Activated gamma-delta T cell treated with anti-CD3 and anti-CD28 coated beads, Interleukin-2, amount 50 U/mL, for 16 hours (primary cell): Measurements from ENCODE around the gene GPR176.

Experiments used
- DNase-seq: peaks from one replicate; pipeline ENCODE4 v3.0.0-alpha.2; 2020; ENCODE audit warnings: low read depth

GPR176 gene, protein sequence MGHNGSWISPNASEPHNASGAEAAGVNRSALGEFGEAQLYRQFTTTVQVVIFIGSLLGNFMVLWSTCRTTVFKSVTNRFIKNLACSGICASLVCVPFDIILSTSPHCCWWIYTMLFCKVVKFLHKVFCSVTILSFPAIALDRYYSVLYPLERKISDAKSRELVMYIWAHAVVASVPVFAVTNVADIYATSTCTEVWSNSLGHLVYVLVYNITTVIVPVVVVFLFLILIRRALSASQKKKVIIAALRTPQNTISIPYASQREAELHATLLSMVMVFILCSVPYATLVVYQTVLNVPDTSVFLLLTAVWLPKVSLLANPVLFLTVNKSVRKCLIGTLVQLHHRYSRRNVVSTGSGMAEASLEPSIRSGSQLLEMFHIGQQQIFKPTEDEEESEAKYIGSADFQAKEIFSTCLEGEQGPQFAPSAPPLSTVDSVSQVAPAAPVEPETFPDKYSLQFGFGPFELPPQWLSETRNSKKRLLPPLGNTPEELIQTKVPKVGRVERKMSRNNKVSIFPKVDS

DNA sequence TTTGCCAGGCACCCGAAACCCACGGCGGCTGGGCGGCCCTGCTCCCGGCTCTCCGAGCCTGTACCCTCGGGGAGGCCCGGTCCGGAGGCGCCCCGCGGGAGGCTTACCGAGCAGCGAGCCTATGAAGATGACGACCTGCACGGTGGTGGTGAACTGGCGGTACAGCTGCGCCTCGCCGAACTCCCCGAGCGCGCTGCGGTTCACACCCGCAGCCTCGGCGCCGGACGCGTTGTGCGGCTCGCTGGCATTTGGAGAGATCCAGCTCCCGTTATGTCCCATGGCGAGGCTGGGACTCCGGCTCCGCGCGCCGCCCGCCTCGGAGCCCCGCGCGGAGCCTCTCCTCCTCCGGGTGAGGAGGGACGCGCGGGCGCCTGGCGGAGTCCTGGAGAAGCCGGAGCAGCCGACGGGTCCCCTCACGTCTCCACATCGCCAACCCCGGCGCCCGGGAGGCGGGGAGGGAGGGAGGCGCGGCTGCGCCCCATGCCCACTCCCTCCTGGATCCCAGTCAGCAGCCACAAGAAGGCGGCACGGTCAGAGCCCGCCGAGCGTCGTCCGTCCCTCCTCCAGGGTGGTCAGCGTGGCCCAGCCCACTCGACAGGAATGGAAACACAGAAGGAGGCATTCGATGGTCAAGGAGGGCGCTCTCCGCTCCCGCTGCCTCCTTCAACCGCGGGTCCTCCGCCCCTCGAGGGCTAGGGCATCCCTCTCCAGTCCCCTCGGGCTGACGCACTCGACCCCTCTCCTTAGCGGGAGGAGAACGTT, at the start of gene GPR176:
Gene GPR176, minus strand, starts transcription at position 519 of the 762 bp plus-strand sequence. Its CDS starts 240 bp downstream, at position 279.
- no peak for DNase-seq

DNA sequence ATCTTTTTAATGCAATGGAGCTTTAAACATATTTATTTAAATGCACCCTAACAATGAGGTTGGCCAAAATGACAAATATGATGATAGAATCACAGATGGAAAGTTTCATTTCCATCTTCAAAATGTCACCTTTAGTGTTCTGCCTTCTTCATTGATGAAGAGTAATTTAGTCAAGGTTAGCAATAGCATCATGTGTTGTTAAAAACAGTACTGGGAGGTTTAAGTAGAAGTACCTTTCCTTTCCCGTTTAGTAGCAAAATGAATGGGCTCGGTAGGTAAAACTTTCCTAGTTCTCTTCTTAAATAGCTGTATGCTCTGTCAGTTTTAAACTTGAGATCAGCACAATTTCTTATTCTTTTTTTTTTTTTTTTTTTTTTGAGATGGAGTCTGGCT, 48.9 kb upstream of the GPR176 start:
- DNase-seq: no peak

DNA sequence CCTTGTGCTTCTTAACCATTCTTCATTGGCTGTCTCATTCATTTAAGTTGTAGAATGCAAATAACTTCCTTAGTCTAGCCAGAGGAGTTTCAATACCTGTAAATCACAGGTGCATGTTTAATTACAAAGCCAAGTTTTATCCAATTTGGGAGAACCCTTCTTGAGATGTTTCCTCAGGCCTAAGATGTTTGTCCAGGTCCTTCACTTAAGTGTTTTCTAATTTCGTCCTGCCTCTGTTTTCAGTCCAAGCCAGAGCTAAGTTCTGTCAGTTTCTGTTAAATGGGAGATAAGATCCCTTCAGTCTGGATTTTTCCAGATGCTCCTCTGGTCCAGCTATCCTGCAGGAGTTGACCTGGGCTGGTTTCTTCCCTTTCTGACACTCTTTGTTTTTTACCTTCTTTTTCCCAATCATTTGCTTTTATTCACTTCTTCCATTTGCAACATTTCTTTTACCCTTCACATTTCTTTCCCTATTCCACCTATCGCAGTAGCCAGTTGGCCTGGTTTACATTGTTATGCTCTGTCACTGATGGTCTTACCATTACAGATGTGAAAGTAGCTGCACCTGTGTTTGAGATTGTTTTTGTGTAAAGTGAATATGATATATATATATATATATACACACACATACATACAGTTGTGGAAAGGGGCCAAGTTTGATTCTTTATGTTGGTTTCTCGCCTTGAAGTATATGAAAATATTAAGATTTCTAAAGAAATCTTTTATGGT, 48.4 kb upstream of the GPR176 start:
- no peak for DNase-seq

DNA sequence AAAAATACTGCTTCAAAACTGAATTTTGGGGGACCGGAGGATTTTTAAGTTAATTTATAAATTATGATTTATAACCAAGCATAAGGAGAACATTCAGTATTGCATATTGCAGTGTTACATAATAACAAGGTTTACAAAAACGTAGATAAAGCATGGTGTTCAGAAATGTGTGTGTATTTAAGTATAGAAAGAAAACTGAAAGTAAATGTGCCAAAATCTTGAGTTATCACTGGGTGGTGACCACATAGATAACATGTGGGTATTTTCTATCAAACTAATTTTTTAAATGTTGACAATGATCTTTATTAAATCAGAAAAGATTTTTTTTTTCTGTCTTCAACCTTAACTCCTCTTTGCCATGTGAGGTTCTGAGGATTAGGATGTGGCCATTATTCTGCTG, 46.5 kb upstream of the GPR176 start:
- DNase-seq: no peak

DNA sequence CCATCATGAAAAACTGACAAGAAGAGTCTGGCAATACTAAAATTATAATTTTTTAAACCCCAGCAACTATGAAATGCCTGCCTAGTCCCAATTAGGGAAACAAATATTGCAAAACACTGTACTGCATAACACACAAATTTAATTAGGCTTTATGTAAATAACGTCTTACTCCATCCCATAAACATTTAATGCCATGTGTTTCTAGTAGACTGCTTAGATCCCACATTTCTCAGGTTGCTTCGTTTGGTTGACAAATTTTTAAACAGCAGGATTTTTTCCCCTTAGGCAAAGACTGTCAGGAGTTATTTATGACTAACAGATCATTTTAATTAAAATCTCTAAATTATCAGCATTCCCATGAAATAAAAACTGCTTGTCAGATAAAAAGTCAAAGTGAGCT, 43.7 kb upstream of the GPR176 start:
- no peak for DNase-seq

DNA sequence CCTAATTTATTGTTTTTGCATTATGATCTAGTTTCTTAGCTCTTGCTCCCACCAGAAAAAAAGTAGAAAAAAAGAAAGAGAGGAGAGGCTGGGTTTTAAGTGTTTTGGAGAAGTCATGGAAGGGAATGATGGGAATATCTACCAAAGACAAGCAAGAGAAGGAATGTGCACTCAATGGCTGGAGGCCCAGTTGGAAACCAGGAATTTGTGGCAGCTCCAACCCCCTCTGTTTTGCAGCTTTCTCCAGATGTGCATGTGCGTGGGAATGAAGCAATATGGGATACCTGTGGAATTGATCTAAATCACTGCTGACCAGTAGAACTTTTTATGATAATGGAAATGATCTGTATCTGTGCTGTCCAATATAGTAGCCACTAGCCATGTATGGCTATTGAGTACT, 41.0 kb upstream of the GPR176 start:
- no peak for DNase-seq

DNA sequence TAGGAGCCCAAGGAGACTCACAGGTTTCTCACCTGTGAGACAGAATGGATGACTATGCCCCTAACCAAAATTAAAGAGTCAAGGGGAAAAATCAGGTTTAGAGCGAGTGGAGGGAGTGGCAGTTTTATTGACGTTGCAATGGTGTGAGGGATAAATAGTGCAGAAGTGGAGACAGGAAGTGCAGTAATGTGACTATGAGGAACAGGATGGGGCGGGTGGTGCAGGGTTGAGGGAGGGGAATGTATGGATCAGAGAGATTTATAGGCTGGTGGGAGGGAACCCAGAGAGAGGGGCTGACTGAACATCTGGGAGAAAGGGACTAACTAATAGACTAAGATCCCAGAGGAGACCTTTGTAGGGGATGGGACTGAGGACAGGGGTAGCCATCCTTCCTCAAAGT, 40.3 kb upstream of the GPR176 start:
- DNase-seq: no peak

DNA sequence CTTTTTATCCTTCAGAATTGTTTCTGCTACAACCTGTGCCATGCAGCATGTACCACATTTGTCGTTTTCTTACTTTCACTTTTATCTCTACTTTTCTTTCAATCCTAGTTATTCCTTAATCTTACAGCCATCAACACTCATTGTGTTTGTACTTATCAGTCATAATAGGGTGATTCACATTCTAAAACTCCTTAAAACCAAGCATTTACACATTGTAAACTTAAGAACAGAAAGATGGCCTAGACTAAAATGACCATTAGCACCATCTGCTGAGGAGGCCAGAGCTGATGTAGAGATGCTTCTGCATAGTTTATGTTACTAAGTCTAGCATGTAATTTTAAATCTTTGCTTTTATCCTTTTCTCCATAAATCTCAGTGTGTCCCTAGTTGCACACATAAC, 39.3 kb upstream of the GPR176 start:
- no peak for DNase-seq

DNA sequence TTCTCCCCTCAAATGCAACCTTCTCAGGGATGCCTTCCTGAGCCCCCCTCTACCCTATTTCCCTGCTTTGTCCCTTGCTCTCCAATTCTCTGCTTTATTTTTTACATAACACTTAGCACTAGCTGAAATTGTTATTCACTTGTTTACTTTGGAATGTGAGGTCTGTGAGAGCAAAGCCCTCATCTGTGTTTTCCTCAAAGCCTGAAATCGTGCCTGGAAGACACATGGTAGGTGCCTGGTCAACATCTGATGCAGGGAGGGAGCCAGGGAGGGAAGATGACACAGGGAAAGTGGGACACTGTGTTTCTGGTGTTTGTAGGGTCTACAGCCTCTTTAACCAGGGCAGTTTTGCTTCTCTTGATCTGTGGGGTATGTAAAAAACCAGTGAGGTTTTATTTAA, 37.4 kb upstream of the GPR176 start:
- no peak for DNase-seq

DNA sequence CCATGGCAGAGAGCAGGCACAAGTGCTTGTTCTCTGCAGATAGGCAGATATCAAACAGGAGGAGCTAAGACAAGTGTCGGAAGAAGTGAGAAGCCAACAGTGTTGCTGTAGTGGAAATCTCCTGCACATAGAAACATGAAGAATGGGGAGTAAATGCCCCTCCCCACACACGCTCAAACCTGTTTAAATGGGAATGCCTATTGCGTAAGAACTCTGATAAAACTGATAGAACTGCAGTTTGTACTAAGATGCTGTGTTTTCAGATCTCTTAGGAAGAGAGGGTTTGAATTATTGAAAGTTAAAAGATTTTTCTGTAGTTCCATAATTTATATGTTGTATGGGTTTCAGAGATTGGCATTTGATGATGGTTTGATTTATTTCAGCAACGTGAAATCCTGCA, 33.5 kb upstream of the GPR176 start:
- DNase-seq: no peak

DNA sequence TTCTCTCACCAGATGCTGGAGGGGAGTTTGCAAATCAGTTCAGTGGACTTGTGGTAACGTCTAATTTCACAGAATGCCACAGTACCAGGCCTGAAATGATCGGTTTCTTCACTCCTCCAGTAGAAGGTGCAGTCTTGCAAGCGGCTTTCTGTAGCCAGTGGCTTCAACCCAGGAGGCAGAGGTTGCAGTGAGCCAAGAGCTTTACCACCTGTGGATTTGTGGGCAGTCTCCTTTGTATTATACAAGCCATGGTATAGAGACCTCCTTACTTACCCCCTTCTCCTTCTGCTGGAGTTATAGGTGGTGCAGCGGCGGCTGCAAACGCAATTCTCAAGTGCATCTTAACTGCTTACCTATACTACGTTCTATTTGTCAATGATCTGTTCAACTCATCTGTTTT, 31.5 kb upstream of the GPR176 start:
- DNase-seq: no peak

DNA sequence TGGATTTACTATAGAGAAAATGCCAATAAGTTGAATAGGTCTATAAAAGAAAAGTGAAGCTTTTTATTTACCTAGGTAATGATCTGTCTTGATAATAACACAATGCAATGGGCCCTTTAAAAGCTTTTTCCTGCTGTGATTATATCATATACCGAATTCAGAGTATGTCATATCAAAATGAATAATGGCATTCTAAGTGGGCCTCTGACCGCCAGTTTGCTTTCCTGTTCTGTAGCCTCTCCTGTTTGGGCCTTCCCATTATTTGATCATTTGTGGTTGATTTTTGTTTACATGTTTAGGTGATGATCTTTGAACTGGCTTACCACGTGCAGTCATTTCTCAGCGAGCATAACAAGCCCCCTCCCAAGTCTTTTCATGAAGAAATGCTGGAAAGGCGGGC, 28.8 kb upstream of the GPR176 start:
- no peak for DNase-seq

DNA sequence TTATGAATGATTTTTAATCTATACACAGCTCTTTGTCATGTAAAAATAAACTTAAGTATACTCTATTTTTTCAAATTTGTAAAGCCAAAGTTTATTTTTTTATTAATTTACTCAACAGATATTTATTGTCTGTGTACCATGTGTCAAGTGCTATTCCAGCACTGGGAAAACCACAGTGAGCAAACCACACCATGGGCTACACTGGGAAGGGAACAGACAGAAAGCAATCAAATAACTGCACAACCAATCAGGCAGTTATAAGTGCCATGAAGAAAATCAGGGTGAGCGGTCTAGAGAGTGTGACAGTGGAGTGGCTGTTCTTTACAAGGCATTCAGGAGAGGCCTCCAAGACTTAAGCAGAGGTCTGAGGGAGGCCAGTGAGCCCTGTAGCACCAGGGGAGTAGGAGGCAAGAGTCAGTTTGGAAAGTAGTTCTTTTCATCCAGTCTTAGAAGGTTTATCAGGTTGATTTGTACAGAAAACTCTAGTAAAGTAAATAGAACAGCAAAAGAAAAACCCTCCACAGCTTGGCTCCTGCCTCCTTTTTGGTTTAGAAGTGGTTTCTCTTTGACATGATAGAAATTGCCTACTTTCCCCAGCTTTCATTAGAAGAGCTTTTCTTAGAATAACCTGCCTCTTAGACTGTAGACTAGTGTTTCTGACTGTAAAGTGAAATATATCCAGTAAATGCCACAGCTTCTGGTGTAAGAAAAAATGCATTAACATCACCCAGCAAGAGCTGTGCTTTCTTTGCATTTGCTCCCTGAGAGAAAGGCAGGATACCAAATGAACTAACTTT, 27.5 kb upstream of the GPR176 start:
- DNase-seq: no peak

DNA sequence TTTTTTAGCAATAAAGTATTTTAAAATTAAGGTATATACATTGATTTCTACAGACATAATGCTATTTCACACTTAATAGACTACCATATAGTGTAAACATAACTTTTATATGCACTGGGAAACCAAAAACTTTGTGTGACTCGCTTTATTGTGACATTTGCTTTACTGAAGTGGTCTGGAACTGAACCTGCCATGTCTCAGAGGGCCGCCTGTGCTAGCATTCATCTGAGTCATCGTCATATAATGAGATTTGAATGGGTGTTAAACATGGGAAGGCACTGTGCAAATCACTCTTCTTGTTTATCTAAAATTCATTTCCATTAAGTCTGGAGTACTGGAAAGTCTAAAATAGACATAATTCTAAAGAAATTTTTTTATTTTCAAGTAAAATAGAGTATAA, 26.8 kb upstream of the GPR176 start:
- no peak for DNase-seq

DNA sequence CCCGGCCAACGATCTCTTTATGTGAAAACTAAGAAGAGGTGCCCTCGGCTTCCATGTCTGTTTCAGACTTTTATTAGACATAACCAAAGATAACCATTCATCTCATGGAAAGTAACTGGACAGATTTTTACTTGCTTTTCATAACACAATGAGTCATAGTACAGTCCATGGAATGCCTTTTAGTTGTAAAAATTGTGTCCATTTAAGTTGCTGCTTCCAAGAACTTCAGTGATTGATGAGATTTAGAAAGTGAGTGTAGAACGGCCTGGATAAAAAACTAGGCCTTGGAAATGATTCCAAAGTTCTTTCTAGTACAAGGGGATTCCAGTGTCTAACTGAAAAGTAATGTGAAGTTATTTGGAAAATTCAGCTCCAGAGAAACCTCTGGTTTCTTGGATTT, 24.7 kb upstream of the GPR176 start:
- no peak for DNase-seq

DNA sequence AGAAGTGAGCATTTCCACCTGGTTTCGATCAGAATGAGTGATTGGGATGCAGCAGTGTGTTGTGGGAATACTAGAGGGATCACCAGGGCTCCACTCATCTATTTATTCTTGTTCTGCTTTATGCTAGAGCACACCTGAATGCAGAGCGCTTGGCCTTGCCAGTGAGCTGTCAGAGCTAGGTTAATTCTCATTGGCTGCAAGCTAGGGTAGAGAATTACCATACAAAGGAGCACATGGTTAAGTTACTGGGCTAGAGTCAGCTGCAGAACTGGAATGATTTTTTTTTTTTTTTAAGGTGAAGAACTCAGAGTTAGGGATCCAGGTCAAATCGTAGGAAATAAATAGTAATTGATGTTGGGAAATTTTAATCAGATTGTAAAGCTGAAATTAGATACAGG, 22.7 kb upstream of the GPR176 start:
- DNase-seq: no peak

DNA sequence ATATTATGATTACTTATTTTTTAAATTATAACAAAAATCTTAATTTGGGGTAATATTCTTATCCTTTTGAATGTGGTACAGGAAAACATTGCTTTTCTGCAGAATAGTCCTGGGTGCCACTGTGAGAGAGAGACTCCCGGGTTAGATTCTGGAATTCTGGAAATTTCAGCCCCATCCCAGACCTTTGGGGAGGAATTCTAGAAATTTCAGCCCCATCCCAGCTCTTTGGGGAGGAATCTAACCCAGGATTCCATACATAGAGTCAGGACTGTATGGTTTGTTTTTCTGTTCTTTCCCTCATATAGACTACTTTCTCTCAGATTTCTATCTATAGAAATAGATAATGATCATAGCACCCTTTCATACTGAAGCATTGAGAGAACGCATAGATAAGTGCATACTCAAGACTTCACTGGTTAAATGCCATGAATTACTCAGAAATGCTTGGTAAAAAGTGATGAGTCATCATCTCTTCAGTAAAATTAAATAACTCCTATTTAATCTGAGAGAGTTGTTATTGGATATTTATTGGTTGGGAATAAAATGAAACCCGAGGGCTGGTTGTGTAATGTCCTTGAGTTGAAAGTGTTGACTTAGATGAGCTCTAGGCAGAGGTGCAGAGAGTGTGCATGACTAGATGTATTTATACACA, 22.2 kb upstream of the GPR176 start:
- no peak for DNase-seq

DNA sequence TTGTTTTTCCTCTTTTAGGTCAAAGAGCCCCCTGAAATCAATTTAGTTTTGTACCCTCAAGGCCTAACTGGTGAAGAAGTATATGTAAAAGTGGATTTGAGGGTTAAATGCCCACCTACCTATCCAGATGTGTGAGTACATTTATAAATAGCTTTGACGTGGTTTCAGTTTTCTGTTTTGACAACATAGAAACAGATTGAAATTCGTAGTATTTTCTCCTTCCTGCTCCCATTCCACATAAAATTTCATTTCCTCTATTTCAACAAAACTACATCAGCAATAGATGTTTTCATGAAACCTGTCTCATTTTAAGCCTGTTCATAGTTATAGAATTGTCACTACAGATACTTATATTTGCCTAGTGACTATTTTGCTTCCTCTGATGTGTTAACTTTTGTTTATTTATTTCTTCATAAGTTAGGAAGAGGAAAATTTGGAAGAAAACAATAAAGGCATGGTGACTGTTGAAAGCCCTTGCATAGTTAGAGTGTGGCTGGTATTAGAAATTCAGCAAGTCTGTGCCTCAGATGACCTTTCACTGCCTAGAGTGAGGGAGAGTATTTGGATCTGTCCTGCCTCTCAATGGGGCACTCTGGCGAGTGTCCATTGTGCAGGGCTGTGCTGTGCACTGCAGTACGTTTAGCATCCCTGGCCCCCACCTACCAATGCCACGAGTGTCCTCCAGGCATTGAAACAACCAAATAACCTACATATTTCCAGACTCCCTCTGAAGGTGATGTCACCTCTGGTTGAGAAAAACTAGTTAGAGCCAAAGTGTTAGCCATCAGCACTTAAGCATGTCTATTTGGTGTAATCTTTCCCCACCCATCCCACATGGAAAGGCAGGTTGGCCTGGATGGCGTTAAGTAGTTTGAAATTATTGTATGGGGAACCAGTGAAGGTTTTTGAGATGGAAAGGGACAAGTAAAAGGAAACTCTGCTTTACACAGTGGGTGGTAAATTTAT, 19.7 kb upstream of the GPR176 start:
- no peak for DNase-seq

DNA sequence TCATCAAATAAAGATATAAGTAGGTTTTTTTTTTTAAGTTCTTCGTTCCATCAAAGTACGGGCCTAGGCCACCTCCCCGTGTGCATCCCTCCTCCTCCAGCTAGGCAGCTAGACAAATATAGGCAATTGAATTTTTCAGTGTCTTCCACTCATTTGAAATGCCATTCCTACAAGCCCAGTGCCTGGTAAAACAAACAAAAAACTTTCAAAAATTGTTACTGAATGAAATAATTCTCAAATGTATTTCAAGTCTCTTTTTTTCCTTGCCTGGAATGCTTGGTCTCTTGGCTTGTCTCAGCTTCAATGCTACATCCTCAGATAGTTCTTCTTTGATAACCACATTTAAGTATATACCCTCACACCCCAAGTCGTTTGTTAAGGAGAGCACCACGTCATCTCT, 17.6 kb upstream of the GPR176 start:
- DNase-seq: no peak

DNA sequence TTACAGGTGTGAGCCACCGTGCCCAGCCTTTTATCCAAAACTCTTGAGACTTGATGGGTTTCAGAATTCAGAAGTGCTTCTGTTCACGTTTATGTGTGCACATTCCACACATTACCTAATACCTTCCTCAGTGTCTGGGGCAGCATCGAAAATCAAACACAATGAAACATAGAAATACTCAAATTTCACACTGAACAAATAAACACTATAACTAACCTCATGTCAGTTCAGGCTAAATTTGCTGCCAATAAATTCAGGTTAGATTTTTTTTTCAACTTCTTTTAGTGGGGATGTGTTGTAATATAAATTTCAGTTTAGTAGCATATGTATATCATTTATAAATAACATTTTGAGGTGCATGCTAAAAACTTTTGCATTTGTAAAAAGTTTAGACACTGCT, 16.6 kb upstream of the GPR176 start:
- DNase-seq: no peak
